HG03139 (cell line): ENCODE data around the gene B3GNT3.

Experiments used
- ATAC-seq: cut with Tn5 transposase; IDR thresholded peaks from one replicate; pipeline ENCODE4 v1.9.1; 2021; ENCODE audit not compliant: unreplicated experiment

B3GNT3 gene

GRCh38 chr19:17859533-17860330 is 64.8 kb downstream of the B3GNT3 start, which contains the start of gene RPL18A:
Gene RPL18A, plus strand, starts transcription at chr19:17859910. Its CDS starts 47 bp downstream, at chr19:17859957.
- ATAC-seq, result peak; percentile 94

GRCh38 chr19:17860331-17860992 is 65.5 kb downstream of the B3GNT3 start:
- no peak for ATAC-seq

GRCh38 chr19:17860993-17861360 is 66.0 kb downstream of the B3GNT3 start:
- ATAC-seq, result no peak

- no peak for ATAC-seq
Measured at GRCh38 chr19:17861542-17862402, 66.8 kb downstream of the B3GNT3 start.

GRCh38 chr19:17862711-17863519 is 68.0 kb downstream of the B3GNT3 start:
- ATAC-seq, result no peak
